Fibroblast of skin of left biceps (primary cell): ENCODE results near the gene CALM1.

Experiments
- DNase-seq, 2 experiments: peaks; one replicate each; pipeline ENCODE4 v3.0.0-alpha.2; 2013; ENCODE audit warnings: low read depth in 2 of 2

CALM1 gene

GRCh38 chr14:90442388-90442787 lies 45.6 kb downstream of the CALM1 start:
- no peak for DNase-seq

GRCh38 chr14:90443161-90444076 lies 46.6 kb downstream of the CALM1 start:
- no peak for DNase-seq

GRCh38 chr14:90444077-90444696 lies 47.4 kb downstream of the CALM1 start:
- no peak for DNase-seq

- no peak for DNase-seq
Measured at GRCh38 chr14:90445011-90445410, 48.2 kb downstream of the CALM1 start.

- DNase-seq: no peak
Measured at GRCh38 chr14:90446405-90446804, 49.6 kb downstream of the CALM1 start.

- no peak for DNase-seq
Measured at GRCh38 chr14:90447720-90448497, 51.1 kb downstream of the CALM1 start.

- DNase-seq: no peak
Measured at GRCh38 chr14:90449411-90449810, 52.6 kb downstream of the CALM1 start.

GRCh38 chr14:90450151-90450550 lies 53.3 kb downstream of the CALM1 start:
- no peak for DNase-seq

GRCh38 chr14:90450667-90451066 lies 53.8 kb downstream of the CALM1 start:
- DNase-seq: no peak

GRCh38 chr14:90451443-90451842 lies 54.6 kb downstream of the CALM1 start:
- no peak for DNase-seq

- no peak for DNase-seq
Measured at GRCh38 chr14:90451961-90452360, 55.1 kb downstream of the CALM1 start.

- DNase-seq: no peak
Measured at GRCh38 chr14:90452366-90452765, 55.5 kb downstream of the CALM1 start.

GRCh38 chr14:90453401-90453951 lies 56.6 kb downstream of the CALM1 start:
- no peak for DNase-seq

GRCh38 chr14:90454041-90455000 lies 57.5 kb downstream of the CALM1 start:
- peak; percentile 55 to 56 for DNase-seq

- DNase-seq: no peak
Measured at GRCh38 chr14:90455100-90455571, 58.3 kb downstream of the CALM1 start.

- no peak for DNase-seq
Measured at GRCh38 chr14:90456551-90456950, 59.7 kb downstream of the CALM1 start.

- no peak for DNase-seq
Measured at GRCh38 chr14:90457186-90457585, 60.4 kb downstream of the CALM1 start.
